ENCODE data around the gene HDDC2.
"Not testable (repeated sequence)": the region's sequence is repeated elsewhere in the genome, so short reads cannot be mapped to it uniquely, and the experiment has no call there.

Gene HDDC2

DNA sequence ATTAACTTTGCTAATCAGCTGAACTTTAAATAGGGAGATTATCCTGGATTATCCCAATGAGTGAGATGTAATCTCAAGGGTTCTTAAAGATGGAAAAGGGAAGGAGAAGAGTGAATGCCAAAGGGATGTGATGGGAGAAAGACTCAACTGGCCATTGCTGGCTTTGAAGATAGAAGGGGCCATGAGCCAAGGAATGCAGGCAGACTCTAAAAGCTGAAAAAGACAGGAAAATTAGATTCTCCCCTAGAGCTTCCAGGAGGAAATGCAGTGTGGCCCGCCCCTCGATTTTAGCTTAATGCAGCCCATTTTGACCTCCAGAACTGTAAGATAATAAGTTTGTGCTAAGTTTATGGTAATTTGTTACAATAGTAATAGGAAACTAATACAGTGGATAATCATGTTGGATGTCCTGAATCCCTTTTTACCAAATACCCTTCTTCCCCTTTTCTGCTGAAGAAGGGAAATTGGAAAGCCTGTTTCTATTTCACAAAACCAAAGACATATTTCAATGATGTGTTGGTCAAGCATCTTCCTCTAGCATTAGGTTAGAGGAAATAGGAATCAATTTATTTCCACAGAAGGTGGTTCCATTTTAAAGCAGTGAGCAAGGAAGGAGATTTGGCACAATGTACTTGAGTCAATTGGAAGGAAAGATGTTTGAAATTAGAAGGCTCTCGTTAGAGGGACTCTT lies 3.3 kb upstream of the HDDC2 start:
- no peak for DNase-seq

DNA sequence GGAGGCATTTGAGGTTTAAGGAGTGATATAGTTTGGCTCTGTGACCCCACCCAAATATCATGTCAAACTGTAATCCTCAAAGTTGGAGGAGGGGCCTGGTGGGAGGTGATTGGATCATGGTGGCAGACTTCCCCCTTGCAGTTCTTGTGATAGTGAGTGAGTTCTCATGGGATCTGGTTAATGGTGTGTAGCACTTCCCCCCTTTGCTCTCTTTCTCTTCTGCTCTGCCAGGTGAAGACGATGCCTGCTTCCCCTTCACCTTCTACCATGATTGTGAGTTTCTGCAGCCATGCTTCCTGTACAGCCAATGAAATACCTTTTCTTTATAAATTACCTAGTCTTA lies 1.7 kb upstream of the HDDC2 start:
- no peak for DNase-seq

DNA sequence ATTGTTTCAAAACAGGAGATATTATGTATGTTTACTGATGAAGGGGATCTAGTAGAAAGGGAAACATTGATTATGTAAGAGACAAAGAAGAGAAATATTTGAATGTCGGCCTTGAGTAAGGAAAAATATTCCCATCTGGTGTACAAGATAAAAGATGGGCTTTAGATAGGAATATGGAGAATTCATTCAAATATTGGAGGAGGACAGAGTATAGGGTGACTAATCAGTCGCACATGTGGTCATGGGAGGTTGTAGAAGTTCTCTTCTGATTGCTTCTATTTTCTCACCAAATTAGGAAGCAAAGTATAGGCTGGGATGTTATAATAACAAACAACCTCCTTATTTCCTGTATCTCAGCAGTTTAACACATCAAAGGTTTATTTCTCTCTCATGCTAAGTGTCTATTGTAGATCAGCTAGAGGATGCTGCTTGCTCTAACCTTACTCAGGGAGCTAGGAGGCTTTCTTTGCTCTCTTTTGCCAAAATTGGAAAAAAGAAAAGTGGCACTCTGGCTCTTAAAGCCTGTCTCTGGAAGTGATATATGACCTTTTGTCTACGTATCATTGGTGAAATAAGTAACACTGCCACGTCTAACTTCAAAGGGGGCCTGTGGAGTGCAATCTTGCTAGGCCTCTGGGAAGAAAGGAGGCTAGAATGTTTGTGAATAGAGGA lies 1.2 kb upstream of the HDDC2 start:
- no peak for DNase-seq

DNA sequence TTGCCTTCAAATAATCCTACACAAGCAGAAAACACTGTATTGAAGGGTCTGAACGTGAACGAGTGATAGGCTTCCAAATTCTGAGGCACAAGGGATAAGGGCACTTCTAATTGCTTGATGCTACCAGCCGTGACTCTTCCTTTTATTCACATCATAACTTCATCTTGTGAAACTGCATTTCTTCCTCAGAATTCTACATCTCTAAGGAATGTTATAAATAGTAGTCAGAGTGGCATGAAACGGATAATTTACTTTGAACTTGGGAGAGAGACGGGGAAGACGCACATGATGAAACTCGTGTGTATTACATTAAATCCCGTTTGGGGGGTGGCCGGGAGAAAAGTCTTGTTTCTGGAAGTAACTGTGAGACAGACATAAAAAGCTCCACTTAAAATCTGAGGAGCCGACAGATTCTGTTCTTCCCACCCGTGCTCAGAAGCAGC lies 754 bp downstream of the HDDC2 start:
- DNase-seq = no peak

DNA sequence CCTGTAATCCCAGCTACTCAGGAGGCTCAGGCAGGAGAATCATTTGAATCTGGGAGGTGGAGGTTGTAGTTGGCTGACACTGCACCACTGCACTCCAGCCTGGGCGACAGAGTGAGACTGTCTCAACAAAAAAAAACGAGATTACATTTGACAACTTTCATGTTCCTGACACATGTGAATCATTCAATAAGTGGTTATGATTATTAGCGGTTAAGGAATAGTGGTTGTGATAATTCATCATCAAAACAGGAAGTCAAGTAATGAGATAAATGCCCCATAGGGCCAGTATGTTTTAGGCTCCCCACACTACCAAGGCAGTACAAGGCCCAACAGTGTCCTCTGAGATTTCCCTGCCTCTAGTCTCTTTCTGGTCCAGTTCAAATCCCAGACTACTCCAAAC lies 2.5 kb downstream of the HDDC2 start:
- DNase-seq = no peak

DNA sequence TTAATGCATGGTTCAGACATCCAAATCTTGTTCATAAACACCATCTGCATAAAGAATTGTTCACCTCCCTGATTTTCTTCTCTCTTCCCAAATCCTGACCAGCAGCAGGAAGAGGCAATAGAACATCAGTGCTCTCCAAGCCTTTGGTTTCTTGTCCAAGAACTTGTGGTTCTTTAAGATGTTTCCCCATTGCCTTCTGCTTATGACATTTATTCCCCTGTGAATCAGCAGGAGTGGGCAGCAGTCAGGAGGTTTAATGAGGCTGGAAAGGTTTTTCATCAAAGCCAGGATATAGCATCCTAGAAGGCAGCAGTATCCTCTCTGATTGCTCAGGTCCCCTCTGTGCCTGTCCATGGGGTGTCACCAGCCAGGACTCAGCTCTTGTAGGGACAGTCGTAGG lies 5.3 kb downstream of the HDDC2 start:
- DNase-seq = no peak

DNA sequence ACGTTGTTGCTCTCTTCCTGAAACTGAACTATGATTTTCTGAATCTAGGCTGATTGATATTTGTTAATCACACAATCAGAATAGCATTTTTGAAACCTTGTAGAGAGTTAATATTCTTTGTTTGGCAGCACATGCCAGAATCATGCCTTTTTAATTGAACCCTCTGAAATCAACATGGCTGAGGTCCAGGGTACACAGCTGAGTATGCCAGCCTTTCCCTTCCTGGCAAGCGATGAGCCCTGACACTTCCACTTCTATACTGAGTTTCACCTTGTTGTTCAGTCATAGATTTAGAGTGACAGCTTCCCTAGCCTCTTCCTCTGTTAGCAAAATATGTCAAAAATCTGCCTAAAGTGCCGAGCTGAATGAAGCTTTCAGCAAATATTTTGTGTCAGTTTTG lies 6.8 kb downstream of the HDDC2 start:
- DNase-seq = peak; percentile 97

DNA sequence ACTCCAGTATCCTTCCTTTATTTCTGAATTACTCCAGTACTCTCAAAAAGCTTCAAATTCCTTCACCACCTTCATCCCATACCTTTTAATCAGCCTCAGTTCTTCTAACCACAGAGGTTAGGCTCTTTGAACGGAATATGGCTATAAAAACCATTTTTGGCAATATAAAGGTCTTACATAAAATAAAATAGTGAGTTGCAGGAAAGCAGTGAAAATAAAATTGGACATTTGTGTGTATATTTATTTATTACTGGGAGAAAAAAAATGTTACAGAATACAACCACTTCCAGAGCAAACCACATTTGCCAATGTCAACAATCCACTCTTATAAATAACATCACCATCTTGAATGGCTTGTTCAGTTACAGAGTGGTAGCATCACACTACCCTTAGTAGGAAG lies 7.7 kb downstream of the HDDC2 start:
- DNase-seq = peak; percentile 64

DNA sequence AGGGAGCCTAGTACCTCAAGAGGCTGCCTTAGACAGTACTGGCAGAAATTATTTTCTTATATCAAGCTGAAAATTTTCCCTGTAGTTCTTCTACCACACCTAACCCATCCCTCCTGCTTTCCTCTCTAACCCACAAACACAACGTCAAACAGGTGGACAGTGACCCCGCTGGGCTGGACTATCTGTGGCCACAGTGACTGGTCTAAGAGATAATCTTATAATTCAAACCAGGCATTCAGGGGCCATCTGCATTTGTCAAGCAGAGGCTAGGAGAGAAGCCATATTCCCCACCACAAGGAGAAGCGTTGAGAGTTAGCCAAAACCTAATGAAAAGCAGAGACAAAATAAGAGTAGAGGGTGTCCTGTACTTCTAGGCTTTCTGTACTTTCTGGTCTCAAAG lies 8.2 kb downstream of the HDDC2 start:
- no peak for DNase-seq

DNA sequence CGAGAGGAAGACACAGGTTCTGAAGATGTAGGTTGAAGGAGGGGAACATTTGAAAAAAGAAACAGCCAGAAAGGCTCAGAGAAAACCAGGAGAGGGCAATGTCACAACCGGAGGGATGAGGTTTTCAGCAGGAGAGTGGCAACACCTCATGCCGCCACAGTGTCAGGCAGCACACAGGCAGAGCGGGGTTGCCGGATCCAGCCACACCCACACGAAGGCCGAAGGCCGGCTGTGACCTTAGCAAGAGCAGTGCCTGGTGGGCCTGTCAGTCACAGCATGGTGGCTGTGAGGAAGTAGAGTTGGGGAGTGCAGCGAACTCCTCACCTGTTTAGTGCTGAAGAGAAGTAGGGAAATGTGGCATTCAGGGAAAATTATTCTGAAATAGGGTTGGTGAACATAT lies 14.0 kb downstream of the HDDC2 start:
- no peak for DNase-seq

DNA sequence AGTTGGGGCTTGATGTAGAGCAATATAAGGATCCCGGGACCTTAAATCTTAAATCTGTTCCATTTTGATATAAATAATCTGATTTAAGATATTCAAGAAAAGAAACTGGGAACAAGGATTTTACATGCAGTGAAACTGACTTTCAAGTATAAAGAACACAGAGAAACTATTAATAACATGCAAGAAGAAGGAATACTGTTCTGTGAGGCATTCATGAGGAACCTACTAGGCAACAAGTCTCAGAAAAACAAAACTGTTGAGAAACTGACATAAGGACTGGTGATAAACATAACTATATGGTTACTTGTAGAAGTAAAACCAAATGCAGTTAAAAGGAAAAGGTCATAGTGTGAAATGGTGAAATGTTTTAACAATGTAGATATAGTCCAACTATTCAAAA lies 15.8 kb downstream of the HDDC2 start:
- no peak for DNase-seq

DNA sequence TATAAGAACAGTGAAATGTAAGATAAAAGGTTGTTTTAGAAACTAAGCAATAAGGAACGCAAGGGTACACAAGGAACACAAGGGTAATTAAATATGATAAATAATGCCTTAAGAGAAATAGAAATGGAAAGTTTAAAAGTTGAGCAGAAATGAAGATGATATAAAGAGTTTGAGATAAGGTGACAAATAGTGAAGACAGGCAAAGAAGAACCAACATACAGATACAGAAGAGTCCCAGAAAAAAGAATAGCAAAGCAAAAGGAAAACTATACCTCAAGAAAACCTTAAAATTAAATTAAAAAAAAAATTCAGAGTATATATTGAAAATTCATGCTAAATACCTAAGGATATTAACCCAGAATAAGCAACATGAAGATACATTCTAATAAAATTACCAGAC lies 16.4 kb downstream of the HDDC2 start:
- DNase-seq = no peak

DNA sequence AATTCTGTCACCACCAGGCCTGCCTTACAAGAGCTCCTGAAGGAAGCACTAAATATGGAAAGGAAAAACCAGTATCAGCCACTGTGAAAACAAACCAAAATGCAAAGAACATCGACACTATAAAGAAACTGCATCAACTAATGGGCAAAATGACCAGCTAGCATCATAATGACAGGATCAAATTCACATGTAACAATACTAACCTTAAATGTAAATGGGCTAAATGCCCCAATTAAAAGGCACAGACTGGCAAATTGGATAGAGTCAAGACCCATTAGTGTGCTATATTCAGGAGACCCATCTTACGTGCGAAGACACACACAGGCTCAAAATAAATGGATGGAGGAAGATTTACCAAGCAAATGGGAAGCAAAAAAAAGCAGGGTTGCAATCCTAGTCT lies 19.3 kb downstream of the HDDC2 start:
- DNase-seq = not testable (repeated sequence)

DNA sequence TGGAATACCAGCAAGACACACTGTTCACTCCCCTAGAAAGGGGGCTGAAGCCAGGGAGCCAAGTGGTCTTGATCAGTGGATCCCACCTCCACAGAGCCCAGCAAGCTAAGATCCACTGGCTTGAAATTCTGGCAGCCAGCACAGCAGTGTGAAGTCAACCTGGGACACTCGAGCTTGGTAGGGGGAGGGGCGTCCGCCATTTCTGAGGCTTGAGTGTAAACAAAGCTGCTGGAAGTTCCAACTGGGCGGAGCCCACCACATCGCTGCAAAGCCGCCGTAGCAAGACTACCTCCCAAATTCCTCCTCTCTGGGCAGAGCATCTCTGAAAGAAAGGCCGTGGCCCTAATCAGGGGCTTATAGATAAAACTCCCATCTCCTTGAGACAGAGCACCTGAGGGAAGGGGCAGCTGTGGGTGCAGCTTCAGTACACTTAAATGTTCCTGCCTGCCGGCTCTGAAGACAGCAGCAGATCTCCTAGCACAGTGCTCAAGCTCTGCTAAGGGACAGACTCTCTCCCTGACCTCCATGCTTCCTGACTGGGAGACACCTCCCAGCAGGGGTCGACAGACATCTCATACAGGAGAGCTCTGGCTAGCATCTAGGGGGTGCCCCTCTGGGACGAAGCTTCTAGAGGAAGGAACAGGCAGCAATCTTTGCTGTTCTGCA lies 21.3 kb downstream of the HDDC2 start:
- not testable (repeated sequence) for DNase-seq

DNA sequence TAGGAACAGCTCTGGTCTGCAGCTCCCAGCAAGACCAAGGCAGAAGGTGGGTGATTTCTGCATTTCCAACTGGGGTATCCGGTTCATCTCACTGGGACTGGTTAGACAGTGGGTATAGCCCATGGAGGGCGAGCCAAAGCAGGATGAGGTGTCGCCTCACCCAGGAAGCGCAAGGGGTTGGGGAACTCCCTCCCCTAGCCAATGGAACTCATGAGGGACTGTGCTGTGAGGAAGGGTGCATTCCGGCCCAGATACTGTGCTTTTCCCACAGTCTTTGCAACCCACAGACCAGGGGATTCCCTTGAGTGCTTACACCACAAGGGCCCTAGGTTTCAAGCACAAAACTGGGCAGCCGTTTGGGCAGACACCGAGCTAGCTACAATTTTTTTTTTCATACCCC lies 21.8 kb downstream of the HDDC2 start:
- DNase-seq = no peak

DNA sequence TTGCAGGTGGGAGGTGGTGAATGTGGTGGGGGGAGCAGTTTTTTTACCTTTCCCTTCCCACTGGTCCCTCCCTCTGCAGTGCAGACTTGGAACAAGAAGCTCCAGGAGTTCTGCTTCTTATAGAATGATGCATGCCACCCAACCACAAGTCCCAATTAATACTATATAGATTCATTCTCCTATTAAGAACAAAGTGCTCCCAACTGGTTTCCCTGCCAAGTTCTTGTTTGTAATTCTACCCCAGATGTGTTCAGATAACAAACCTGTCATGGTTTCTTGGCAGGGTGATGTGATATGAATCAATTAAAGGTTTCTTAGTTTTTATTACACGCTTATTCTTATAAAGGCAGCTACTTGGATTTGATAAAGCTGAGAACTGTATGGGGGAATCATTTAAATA lies 23.9 kb downstream of the HDDC2 start:
- no peak for DNase-seq

DNA sequence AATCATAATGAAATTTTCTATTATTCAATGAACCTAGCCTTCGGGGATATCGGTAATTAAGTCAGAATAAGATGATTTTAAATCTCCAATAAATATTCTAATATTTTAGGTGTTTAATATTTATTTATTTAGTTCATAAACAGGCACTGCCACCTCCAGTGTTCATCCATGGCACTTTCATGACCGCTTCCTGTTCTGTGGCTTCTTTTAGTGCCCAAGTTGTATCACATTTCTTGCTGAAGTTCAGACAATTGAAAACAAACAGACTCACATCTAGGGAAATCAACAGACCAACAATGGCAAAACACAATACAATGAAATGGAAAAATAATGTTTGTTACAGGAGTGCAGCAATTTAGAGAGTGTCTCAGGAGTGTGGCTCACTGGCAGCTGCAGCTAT lies 26.0 kb downstream of the HDDC2 start:
- no peak for DNase-seq

DNA sequence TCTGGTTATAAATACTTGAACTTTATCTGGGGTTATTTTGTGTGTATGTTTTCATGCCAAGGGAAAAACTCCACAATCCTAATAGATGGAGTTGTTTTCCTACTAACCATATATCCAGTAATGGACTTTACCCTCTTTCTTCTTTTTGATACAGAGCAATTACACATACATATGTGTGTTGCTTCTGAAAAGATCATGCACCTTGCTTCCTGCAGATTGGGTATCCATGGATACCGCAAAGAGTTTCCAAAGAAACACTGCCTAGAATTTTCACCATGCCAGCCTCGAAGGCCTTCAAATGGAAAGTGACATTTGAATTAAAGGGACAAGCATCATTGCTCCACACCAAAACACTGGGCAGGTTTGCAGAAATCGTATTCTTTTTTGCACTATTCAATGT lies 26.8 kb downstream of the HDDC2 start:
- DNase-seq = no peak

DNA sequence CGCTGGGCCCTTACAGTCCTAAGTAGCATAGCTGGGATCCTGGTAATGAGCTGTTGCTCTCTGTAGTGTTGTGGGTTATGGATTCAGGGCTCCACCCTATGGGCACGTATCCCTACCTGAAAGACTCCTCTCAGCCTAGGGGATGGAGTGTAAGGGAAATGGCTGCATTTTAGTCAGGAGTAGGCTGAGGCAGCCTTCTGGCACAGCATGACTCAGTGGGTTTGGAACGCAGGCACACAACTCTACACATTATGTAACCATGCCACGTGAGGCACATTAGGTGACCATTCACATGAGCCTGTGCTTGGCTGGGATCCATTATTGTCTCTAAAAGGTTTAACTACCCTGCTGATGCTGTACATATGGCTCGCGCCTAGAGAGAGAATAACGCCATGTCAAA lies 27.8 kb downstream of the HDDC2 start:
- DNase-seq = no peak

DNA sequence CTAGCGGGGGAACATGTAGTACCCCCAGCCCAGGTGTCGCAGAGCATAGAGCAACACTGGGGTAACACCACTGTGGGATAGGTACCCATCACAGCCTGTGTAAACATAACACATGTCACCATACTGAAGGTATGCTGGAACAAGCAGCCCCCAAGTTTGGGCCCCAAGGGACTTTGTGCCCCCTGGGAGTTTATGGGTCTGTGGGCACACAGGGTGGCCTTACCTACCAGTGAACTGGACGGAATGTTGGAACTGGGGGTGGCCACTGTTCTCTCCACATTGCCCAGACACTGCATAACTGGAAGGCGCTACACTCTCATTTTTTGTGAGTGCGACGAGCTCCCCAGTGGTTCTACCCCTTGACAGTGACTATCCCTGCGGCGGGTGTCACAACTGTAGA lies 28.5 kb downstream of the HDDC2 start:
- no peak for DNase-seq

DNA sequence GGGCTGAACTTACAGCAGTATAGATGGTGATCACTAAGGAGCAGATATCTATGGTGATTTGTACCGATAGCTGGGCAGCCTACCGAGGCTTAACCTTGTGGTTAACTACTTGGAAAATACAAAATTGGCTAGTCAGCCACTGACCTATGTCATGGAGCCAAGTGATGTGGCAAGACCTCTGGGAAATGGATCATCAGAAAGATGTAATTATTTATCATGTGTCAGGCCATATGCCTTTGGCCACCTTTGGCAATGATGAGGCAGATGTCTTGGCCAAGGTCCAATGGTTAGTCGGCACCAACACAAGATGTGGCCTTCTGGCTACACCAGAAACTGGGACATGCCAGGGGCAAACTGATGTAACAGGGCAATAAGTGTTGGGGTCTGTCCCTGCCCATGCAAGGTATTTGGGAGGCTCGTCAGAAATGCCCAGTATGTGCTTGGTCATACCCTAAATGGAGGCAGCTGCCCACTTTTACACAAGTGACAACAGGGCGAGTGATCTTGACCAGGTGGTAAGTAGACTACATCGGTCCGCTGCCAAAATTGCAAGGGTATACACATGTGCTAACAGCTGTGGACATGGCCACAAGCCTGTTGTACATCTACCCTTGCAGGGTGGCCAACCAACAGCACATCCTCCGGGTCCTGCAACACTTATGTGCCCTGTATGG lies 30.1 kb downstream of the HDDC2 start:
- DNase-seq = no peak

DNA sequence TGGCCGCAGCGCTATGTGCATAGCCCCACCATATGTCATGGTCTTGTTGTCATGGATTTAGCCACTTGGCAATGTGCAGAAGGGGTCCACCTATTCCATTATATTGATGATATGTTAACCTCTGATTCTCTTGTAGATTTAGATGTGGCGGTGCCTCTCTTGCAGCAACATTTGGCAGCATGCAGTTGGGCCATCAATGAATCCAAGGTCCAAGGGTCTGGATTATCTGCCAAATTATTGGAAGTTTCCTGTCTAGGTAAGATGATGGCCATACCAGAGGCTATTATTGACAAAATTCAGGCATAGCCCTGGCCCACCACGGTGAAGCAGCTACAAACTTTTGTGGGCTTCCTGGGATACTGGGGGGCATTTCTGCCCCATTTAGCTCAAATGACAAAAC lies 31.4 kb downstream of the HDDC2 start:
- DNase-seq = no peak

DNA sequence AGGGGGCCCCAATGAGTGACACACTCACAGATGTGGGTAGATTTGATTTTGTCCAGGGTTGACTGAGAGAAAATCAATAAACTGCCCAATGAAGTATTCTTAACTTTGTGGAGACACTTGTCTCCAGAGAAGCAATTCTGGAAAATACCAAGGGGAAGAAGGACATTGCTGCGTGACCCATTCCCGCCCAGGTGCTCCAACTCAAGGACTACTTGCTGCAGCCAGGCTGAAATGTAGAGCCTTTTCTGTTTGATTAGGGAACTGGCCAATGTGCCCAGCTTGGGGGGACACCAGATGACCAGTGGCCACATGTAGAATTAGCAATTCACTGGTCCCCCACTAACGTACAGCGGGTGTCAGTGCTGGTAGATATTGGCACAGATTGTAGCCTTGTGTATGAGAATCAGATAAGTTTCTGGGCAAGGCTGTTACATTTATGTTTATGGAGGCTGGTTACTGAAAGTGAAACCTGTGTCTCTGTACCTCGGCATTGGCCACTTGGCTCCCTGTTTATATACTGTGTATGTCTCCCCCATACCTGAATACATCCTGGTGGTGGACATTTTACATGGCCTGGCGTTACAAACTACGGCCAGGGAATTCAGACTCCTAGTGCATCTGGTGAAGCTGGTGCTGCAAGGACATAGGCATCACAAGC lies 32.3 kb downstream of the HDDC2 start:
- DNase-seq = no peak

Measured in NCI-H2029 treated with DMSO at 0.1 percent for 48 hours (cell line).